Measurements from ENCODE around the gene ODAD3.

DNA sequence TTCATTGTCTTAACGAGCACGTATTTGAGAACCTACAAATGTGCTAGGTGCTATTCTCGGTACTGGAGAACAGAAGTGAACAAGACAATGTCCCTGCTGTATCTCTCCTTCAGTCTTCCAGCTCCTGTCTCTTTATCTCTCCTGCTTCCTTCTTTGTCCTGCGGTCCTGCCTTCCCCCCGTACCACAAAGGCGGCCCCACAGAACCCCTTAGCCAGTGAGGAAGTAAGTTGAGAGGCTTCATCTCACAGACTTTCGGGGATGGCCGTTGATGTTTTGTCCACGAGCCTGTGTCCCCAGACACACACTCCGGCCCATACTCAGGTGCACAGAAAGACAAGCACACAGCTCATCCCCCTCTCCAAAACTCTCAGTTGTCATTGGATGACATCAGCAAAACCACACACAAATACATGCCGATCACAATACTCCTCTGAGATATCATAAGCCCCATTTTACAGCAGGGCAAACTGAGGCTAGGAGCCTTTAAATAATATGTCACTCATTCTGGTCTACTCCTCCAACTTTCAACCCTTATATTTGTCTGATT lies 61.0 kb downstream of the ODAD3 start:
- TF ChIP-seq, protein P1, sequence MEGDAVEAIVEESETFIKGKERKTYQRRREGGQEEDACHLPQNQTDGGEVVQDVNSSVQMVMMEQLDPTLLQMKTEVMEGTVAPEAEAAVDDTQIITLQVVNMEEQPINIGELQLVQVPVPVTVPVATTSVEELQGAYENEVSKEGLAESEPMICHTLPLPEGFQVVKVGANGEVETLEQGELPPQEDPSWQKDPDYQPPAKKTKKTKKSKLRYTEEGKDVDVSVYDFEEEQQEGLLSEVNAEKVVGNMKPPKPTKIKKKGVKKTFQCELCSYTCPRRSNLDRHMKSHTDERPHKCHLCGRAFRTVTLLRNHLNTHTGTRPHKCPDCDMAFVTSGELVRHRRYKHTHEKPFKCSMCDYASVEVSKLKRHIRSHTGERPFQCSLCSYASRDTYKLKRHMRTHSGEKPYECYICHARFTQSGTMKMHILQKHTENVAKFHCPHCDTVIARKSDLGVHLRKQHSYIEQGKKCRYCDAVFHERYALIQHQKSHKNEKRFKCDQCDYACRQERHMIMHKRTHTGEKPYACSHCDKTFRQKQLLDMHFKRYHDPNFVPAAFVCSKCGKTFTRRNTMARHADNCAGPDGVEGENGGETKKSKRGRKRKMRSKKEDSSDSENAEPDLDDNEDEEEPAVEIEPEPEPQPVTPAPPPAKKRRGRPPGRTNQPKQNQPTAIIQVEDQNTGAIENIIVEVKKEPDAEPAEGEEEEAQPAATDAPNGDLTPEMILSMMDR (IDR thresholded peaks at IDR 0.05): no peak
- no peak for TF ChIP-seq EP300 (IDR thresholded peaks at IDR 0.05; ENCODE audit: low read depth)
- TF ChIP-seq POLR2AphosphoS5 (IDR thresholded peaks at IDR 0.05): no peak
